GM23338 (cell line): Measurements from ENCODE around the gene GPR156. TPM values are rescaled to one million over a fixed set of nuclear protein-coding genes. Genes with fewer than 3 reads are reported as not detected.

Experiments
- ATAC-seq: fragments of 200-7000 bp; cut with Tn5 transposase; 3 replicates; pipeline ENCODE4 v1.9.1; 2020
- DNase-seq: peaks from one replicate; pipeline ENCODE4 v3.0.0-alpha.2; 2015; ENCODE audit warnings: low spot score
- H2AFZ ChIP-seq: fragments of 200-600 bp; sonication (generic); 2 replicates; pipeline ENCODE4 v1.8.0; 2016; ENCODE audit warnings: antibody characterized with exemption, mild to moderate bottlenecking, moderate library complexity
- H3F3A ChIP-seq: fragments of 200-600 bp; sonication (generic); replicated peaks from 2 replicates; pipeline ENCODE4 v1.8.0; 2017; ENCODE audit warnings: antibody characterized with exemption, mixed run types, low read depth
- H3K27ac ChIP-seq: fragments of 200-600 bp; sonication (generic); 2 replicates; pipeline ENCODE4 v1.6.1; 2016; ENCODE audit warnings: low read depth
- H3K27me3 ChIP-seq: fragments of 200-600 bp; sonication (generic); 2 replicates; pipeline ENCODE4 v1.8.0; 2016; ENCODE audit warnings: mild to moderate bottlenecking, mixed run types, moderate library complexity; ENCODE audit not compliant: insufficient read depth
- H3K36me3 ChIP-seq: fragments of 200-600 bp; sonication (generic); 2 replicates; pipeline ENCODE4 v1.8.0; 2016; ENCODE audit warnings: mild to moderate bottlenecking; ENCODE audit not compliant: insufficient read depth
- H3K4me1 ChIP-seq: fragments of 200-600 bp; sonication (generic); 2 replicates; pipeline ENCODE4 v1.8.0; 2016; ENCODE audit warnings: mild to moderate bottlenecking, moderate library complexity; ENCODE audit not compliant: insufficient read depth
- H3K4me2 ChIP-seq: fragments of 200-600 bp; sonication (generic); 2 replicates; pipeline ENCODE4 v1.7.1; 2017; ENCODE audit warnings: mixed run types
- H3K4me3 ChIP-seq: fragments of 200-600 bp; sonication (generic); 2 replicates; pipeline ENCODE4 v1.6.1; 2016; ENCODE audit warnings: mixed run types
- H3K79me2 ChIP-seq: fragments of 200-600 bp; sonication (generic); replicated peaks from 2 replicates; pipeline ENCODE4 v1.8.0; 2017; ENCODE audit warnings: mild to moderate bottlenecking; ENCODE audit not compliant: insufficient read depth
- H3K9me2 ChIP-seq: fragments of 200-600 bp; sonication (generic); 2 replicates; pipeline ENCODE4 v1.8.0; 2017; ENCODE audit not compliant: insufficient read depth
- H4K20me1 ChIP-seq: fragments of 200-600 bp; sonication (generic); replicated peaks from 2 replicates; pipeline ENCODE4 v1.8.0; 2017; ENCODE audit warnings: mild to moderate bottlenecking; ENCODE audit not compliant: insufficient read depth
- H3K27ac Mint-ChIP-seq: 2 replicates; pipeline ENCODE4 v1.8.0; 2020; ENCODE audit warnings: inconsistent platforms, mild to moderate bottlenecking, moderate library complexity, mixed read lengths
- H3K27me3 Mint-ChIP-seq: 3 replicates; pipeline ENCODE4 v1.8.0; 2022; ENCODE audit warnings: low read depth, mild to moderate bottlenecking, moderate library complexity, mixed read lengths, inconsistent platforms; ENCODE audit not compliant: insufficient read depth, poor library complexity
- H3K36me3 Mint-ChIP-seq: 3 replicates; pipeline ENCODE4 v1.8.0; 2021; ENCODE audit warnings: low read depth, mild to moderate bottlenecking, inconsistent platforms, moderate library complexity, mixed read lengths
- H3K4me1 Mint-ChIP-seq: 3 replicates; pipeline ENCODE4 v1.8.0; 2020; ENCODE audit warnings: mild to moderate bottlenecking, inconsistent platforms, mixed read lengths
- H3K4me3 Mint-ChIP-seq: 3 replicates; pipeline ENCODE4 v1.8.0; 2021; ENCODE audit warnings: moderate library complexity, mild to moderate bottlenecking, inconsistent platforms, mixed read lengths
- H3K9me3 Mint-ChIP-seq: 3 replicates; pipeline ENCODE4 v1.8.0; 2020; ENCODE audit warnings: moderate library complexity, mild to moderate bottlenecking, inconsistent platforms, mixed read lengths
- CREB1 ChIP-seq: fragments of 250-450 bp; sonication (Bioruptor Pico); IDR thresholded peaks from 2 replicates; pipeline ENCODE4 v1.5.0; 2020; ENCODE audit warnings: low read depth, mild to moderate bottlenecking, moderate library complexity
- ETS1 ChIP-seq: IDR thresholded peaks from 2 replicates; pipeline ENCODE4 v1.6.1; 2016; ENCODE audit warnings: antibody characterized with exemption
- EZH2 ChIP-seq: fragments of 200-600 bp; sonication (generic); IDR thresholded peaks from one replicate; pipeline ENCODE4 v1.8.0; 2017; ENCODE audit warnings: antibody characterized with exemption, mild to moderate bottlenecking, low read depth; ENCODE audit not compliant: unreplicated experiment
- EZH2phosphoT487 ChIP-seq: fragments of 200-600 bp; sonication (generic); IDR thresholded peaks from one replicate; pipeline ENCODE4 v1.8.1; 2018; ENCODE audit warnings: antibody characterized with exemption; ENCODE audit not compliant: unreplicated experiment
- JUNB ChIP-seq: IDR thresholded peaks from one replicate; pipeline ENCODE4 v1.6.1; 2016; ENCODE audit warnings: antibody characterized with exemption; ENCODE audit not compliant: unreplicated experiment
- NANOG ChIP-seq: IDR thresholded peaks from 2 replicates; pipeline ENCODE4 v1.6.1; 2016; ENCODE audit warnings: antibody characterized with exemption, borderline replicate concordance
- POLR2AphosphoS5 ChIP-seq: IDR thresholded peaks from 2 replicates; pipeline ENCODE4 v1.6.1; 2016; ENCODE audit warnings: antibody characterized with exemption, low read depth
- ZNF114 ChIP-seq: fragments of 250-450 bp; sonication (Bioruptor Pico); IDR thresholded peaks from 2 replicates; pipeline ENCODE4 v1.5.0; 2020; ENCODE audit warnings: mild to moderate bottlenecking, moderate library complexity
- ZNF331 ChIP-seq: fragments of 250-450 bp; sonication (Bioruptor Pico); IDR thresholded peaks from 2 replicates; pipeline ENCODE4 v1.5.0; 2020; ENCODE audit warnings: low read depth, mild to moderate bottlenecking, moderate library complexity
- polyA plus RNA-seq: library from polyadenylated mRNA; unstranded; fragments of >200 nt; fragmentation: Nextera tagmentation; extraction: Ambion mirVana; gene quantifications from 2 replicates; pipeline ENCODE4 v1.2.1, GENCODE V29; 2016
- total RNA-seq: library from RNA; depleted of rRNA; stranded (reverse); fragments of >200 nt; shearing (Covaris generic); gene quantifications from 2 replicates; pipeline ENCODE4 v1.2.3, GENCODE V29; 2014
- TF ChIP-seq, protein P1 (sequence below): IDR thresholded peaks from one replicate; pipeline ENCODE4 v1.6.1; 2018; ENCODE audit warnings: antibody characterized with exemption; ENCODE audit not compliant: unreplicated experiment
- TF ChIP-seq, protein P2 (sequence below), 2 experiments: fragments of 200-600 bp in 1 of 2; sonication (generic) in 1 of 2; conservative IDR thresholded peaks; 2 replicates each; pipeline versions ENCODE4 v1.5.1 to v1.6.1; 2016 to 2017; ENCODE audit warnings: antibody characterized with exemption in 2 of 2, low read depth in 2 of 2, mild to moderate bottlenecking in 2 of 2, moderate library complexity in 1 of 2
- TF ChIP-seq, protein P3 (sequence below): fragments of 250-450 bp; sonication (Bioruptor Pico); IDR thresholded peaks from 2 replicates; pipeline ENCODE4 v1.5.0; 2020; ENCODE audit warnings: mild to moderate bottlenecking, moderate library complexity

GPR156 gene
- total and polyA plus RNA-seq, 2 experiments from 2014 or later, result 0.50 to 2.5 TPM

GRCh38 chr3:120170223-120170622 lies 114.8 kb downstream of the GPR156 start (continued):
- TF ChIP-seq ETS1, result no peak
- no peak for TF ChIP-seq ZNF114 (CRISPR knock-in tag)
- TF ChIP-seq CREB1 (CRISPR knock-in tag), result no peak
- TF ChIP-seq POLR2AphosphoS5, result no peak
- TF ChIP-seq EZH2phosphoT487, result no peak
- TF ChIP-seq ZNF331 (CRISPR knock-in tag), result no peak
- TF ChIP-seq, protein P1, sequence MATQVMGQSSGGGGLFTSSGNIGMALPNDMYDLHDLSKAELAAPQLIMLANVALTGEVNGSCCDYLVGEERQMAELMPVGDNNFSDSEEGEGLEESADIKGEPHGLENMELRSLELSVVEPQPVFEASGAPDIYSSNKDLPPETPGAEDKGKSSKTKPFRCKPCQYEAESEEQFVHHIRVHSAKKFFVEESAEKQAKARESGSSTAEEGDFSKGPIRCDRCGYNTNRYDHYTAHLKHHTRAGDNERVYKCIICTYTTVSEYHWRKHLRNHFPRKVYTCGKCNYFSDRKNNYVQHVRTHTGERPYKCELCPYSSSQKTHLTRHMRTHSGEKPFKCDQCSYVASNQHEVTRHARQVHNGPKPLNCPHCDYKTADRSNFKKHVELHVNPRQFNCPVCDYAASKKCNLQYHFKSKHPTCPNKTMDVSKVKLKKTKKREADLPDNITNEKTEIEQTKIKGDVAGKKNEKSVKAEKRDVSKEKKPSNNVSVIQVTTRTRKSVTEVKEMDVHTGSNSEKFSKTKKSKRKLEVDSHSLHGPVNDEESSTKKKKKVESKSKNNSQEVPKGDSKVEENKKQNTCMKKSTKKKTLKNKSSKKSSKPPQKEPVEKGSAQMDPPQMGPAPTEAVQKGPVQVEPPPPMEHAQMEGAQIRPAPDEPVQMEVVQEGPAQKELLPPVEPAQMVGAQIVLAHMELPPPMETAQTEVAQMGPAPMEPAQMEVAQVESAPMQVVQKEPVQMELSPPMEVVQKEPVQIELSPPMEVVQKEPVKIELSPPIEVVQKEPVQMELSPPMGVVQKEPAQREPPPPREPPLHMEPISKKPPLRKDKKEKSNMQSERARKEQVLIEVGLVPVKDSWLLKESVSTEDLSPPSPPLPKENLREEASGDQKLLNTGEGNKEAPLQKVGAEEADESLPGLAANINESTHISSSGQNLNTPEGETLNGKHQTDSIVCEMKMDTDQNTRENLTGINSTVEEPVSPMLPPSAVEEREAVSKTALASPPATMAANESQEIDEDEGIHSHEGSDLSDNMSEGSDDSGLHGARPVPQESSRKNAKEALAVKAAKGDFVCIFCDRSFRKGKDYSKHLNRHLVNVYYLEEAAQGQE, result no peak

- H3K27ac Mint-ChIP-seq, result no peak overlapping the region
- no peak for TF ChIP-seq POLR2AphosphoS5
- TF ChIP-seq NANOG, result no peak
- TF ChIP-seq ZNF331 (CRISPR knock-in tag), result no peak
- TF ChIP-seq EZH2phosphoT487, result no peak
- TF ChIP-seq, protein P2, sequence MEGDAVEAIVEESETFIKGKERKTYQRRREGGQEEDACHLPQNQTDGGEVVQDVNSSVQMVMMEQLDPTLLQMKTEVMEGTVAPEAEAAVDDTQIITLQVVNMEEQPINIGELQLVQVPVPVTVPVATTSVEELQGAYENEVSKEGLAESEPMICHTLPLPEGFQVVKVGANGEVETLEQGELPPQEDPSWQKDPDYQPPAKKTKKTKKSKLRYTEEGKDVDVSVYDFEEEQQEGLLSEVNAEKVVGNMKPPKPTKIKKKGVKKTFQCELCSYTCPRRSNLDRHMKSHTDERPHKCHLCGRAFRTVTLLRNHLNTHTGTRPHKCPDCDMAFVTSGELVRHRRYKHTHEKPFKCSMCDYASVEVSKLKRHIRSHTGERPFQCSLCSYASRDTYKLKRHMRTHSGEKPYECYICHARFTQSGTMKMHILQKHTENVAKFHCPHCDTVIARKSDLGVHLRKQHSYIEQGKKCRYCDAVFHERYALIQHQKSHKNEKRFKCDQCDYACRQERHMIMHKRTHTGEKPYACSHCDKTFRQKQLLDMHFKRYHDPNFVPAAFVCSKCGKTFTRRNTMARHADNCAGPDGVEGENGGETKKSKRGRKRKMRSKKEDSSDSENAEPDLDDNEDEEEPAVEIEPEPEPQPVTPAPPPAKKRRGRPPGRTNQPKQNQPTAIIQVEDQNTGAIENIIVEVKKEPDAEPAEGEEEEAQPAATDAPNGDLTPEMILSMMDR (conservative IDR thresholded peaks at IDR 0.05; ENCODE audit: low read depth in 2 of 2), result no peak
- no peak for TF ChIP-seq JUNB
- TF ChIP-seq CREB1 (CRISPR knock-in tag), result no peak
- no peak for TF ChIP-seq EZH2
- TF ChIP-seq, protein P3, sequence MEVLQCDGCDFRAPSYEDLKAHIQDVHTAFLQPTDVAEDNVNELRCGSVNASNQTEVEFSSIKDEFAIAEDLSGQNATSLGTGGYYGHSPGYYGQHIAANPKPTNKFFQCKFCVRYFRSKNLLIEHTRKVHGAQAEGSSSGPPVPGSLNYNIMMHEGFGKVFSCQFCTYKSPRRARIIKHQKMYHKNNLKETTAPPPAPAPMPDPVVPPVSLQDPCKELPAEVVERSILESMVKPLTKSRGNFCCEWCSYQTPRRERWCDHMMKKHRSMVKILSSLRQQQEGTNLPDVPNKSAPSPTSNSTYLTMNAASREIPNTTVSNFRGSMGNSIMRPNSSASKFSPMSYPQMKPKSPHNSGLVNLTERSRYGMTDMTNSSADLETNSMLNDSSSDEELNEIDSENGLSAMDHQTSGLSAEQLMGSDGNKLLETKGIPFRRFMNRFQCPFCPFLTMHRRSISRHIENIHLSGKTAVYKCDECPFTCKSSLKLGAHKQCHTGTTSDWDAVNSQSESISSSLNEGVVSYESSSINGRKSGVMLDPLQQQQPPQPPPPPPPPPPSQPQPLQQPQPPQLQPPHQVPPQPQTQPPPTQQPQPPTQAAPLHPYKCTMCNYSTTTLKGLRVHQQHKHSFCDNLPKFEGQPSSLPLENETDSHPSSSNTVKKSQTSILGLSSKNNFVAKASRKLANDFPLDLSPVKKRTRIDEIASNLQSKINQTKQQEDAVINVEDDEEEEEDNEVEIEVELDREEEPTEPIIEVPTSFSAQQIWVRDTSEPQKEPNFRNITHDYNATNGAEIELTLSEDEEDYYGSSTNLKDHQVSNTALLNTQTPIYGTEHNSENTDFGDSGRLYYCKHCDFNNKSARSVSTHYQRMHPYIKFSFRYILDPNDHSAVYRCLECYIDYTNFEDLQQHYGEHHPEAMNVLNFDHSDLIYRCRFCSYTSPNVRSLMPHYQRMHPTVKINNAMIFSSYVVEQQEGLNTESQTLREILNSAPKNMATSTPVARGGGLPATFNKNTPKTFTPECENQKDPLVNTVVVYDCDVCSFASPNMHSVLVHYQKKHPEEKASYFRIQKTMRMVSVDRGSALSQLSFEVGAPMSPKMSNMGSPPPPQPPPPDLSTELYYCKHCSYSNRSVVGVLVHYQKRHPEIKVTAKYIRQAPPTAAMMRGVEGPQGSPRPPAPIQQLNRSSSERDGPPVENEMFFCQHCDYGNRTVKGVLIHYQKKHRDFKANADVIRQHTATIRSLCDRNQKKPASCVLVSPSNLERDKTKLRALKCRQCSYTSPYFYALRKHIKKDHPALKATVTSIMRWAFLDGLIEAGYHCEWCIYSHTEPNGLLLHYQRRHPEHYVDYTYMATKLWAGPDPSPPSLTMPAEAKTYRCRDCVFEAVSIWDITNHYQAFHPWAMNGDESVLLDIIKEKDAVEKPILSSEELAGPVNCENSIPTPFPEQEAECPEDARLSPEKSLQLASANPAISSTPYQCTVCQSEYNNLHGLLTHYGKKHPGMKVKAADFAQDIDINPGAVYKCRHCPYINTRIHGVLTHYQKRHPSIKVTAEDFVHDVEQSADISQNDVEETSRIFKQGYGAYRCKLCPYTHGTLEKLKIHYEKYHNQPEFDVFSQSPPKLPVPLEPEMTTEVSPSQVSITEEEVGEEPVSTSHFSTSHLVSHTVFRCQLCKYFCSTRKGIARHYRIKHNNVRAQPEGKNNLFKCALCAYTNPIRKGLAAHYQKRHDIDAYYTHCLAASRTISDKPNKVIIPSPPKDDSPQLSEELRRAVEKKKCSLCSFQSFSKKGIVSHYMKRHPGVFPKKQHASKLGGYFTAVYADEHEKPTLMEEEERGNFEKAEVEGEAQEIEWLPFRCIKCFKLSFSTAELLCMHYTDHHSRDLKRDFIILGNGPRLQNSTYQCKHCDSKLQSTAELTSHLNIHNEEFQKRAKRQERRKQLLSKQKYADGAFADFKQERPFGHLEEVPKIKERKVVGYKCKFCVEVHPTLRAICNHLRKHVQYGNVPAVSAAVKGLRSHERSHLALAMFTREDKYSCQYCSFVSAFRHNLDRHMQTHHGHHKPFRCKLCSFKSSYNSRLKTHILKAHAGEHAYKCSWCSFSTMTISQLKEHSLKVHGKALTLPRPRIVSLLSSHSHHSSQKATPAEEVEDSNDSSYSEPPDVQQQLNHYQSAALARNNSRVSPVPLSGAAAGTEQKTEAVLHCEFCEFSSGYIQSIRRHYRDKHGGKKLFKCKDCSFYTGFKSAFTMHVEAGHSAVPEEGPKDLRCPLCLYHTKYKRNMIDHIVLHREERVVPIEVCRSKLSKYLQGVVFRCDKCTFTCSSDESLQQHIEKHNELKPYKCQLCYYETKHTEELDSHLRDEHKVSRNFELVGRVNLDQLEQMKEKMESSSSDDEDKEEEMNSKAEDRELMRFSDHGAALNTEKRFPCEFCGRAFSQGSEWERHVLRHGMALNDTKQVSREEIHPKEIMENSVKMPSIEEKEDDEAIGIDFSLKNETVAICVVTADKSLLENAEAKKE (CRISPR knock-in tag), result no peak
- H3K27me3 ChIP-seq, result no peaks in the 10 kb centered on the region
Observed at GRCh38 chr3:120169407-120169806, 115.6 kb downstream of the GPR156 start.

More at GRCh38 chr3:120169407-120169806, 115.6 kb downstream of the GPR156 start:
- Mint-ChIP-seq H3K4me1 (no peaks in the 10 kb centered on the region), H3K9me3 (no peaks in the 10 kb centered on the region), H3K4me3 (no peak overlapping the region), H3K36me3 (no peaks in the 10 kb centered on the region), H3K27me3 (peaks cover 4% of the 10 kb centered on the region)
- H2AFZ ChIP-seq, result no peak overlapping the region
- H3K4me1 ChIP-seq, result no peaks in the 10 kb centered on the region
- H3K36me3 ChIP-seq, result no peaks in the 10 kb centered on the region
- DNase-seq, result no peak
- H3K9me2 ChIP-seq, result no peaks in the 10 kb centered on the region
- H4K20me1 ChIP-seq, result no peaks in the 10 kb centered on the region
- H3K4me3 ChIP-seq, result no peak overlapping the region
- no peaks in the 10 kb centered on the region for H3K79me2 ChIP-seq
- no peak overlapping the region for H3K27ac ChIP-seq
- H3K4me2 ChIP-seq, result no peak overlapping the region
- no peaks in the 10 kb centered on the region for H3F3A ChIP-seq
- no peak for ATAC-seq
